ENCODE measurements around the gene CEBPG. TPM values are rescaled to one million over a fixed set of nuclear protein-coding genes. Genes with fewer than 3 reads are reported as not detected.

The CEBPG gene
- total RNA-seq, 1 experiment from 2014 or later = 41.5 TPM

GRCh38 chr19:33333151-33333550, 40.4 kb upstream of the CEBPG start:
- no TSS peak for BruUV-seq (replicated peaks)
- no peak overlapping the region for H3K4me3 ChIP-seq (ENCODE audit: low read depth in 2 of 2, low read length in 2 of 2)
- H3K4me1 ChIP-seq (ENCODE audit: control insufficient read depth, insufficient read depth, low read length) = no peaks in the 10 kb centered on the region
- H3K27ac ChIP-seq (ENCODE audit: low read length) = no peak overlapping the region
- no peak for TF ChIP-seq TCF7L2 (IDR thresholded peaks at IDR 0.05; ENCODE audit: low read depth, low read length)
- no peak for TF ChIP-seq SIN3A (IDR thresholded peaks at IDR 0.05; ENCODE audit: borderline replicate concordance, insufficient read depth, low read depth, low read length)
- TF ChIP-seq, protein P1, sequence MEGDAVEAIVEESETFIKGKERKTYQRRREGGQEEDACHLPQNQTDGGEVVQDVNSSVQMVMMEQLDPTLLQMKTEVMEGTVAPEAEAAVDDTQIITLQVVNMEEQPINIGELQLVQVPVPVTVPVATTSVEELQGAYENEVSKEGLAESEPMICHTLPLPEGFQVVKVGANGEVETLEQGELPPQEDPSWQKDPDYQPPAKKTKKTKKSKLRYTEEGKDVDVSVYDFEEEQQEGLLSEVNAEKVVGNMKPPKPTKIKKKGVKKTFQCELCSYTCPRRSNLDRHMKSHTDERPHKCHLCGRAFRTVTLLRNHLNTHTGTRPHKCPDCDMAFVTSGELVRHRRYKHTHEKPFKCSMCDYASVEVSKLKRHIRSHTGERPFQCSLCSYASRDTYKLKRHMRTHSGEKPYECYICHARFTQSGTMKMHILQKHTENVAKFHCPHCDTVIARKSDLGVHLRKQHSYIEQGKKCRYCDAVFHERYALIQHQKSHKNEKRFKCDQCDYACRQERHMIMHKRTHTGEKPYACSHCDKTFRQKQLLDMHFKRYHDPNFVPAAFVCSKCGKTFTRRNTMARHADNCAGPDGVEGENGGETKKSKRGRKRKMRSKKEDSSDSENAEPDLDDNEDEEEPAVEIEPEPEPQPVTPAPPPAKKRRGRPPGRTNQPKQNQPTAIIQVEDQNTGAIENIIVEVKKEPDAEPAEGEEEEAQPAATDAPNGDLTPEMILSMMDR (IDR thresholded peaks at IDR 0.05) = no peak
- intact Hi-C loops (cut with micrococcal nuclease; ENCODE audit: unreplicated experiment) (no loop called here), in situ Hi-C loops (cut with HindIII; ENCODE audit: low pct_unique_long_range_greater_than_20kb, low sequenced_read_pairs) (no loop called here)
- H3K9me3 ChIP-seq (ENCODE audit: control insufficient read depth, insufficient read depth, low read depth, low read length) = no peaks in the 10 kb centered on the region
- no peaks in the 10 kb centered on the region for H3K36me3 ChIP-seq (ENCODE audit: control insufficient read depth, insufficient read depth, low read length)
- ChIA-PET POLR2A (no interaction called here), CTCF (no interaction called here)
- H3K27me3 ChIP-seq (ENCODE audit: control insufficient read depth, insufficient read depth, low read length) = no peaks in the 10 kb centered on the region
- no peak for DNase-seq (ENCODE audit: low read depth, low spot score)
- ATAC-seq = no peak

- in situ Hi-C loops (cut with HindIII; ENCODE audit: low pct_unique_long_range_greater_than_20kb, low sequenced_read_pairs) = no loop called here
- H3K4me1 ChIP-seq (ENCODE audit: control insufficient read depth, insufficient read depth, low read length) = no peaks in the 10 kb centered on the region
- intact Hi-C loops (cut with micrococcal nuclease; ENCODE audit: unreplicated experiment) = no loop called here
- no peaks in the 10 kb centered on the region for H3K9me3 ChIP-seq (ENCODE audit: control insufficient read depth, insufficient read depth, low read depth, low read length)
- no peak overlapping the region for H3K4me3 ChIP-seq (ENCODE audit: low read depth in 2 of 2, low read length in 2 of 2)
- no peak overlapping the region for H3K27ac ChIP-seq (ENCODE audit: low read length)
- ATAC-seq = no peak
- no peak for TF ChIP-seq REST (IDR thresholded peaks at IDR 0.05; ENCODE audit: insufficient read depth in 1 of 2, low read depth in 2 of 2, low read length in 1 of 2)
- TF ChIP-seq TCF7L2 (IDR thresholded peaks at IDR 0.05; ENCODE audit: low read depth, low read length) = no peak
- CTCF ChIA-PET = no interaction called here
- H3K27me3 ChIP-seq (ENCODE audit: control insufficient read depth, insufficient read depth, low read length) = no peaks in the 10 kb centered on the region
- POLR2A ChIA-PET = interaction anchor here (0.7 kb wide), 1 partner anchor 680 kb away, joined by 5 read pairs; no protein-coding TSS in a partner anchor
- BruUV-seq (replicated peaks) = no TSS peak
- no peak for DNase-seq (ENCODE audit: low read depth, low spot score)
- H3K36me3 ChIP-seq (ENCODE audit: control insufficient read depth, insufficient read depth, low read length) = no peaks in the 10 kb centered on the region
Observed at GRCh38 chr19:33333642-33334041, 39.9 kb upstream of the CEBPG start.

GRCh38 chr19:33334271-33334670, 39.2 kb upstream of the CEBPG start:
- H3K4me1 ChIP-seq (ENCODE audit: control insufficient read depth, insufficient read depth, low read length) = no peaks in the 10 kb centered on the region; the same call in 1 of the 2 replicates
- H3K36me3 ChIP-seq (ENCODE audit: control insufficient read depth, insufficient read depth, low read length) = no peaks in the 10 kb centered on the region
- no peak for DNase-seq (ENCODE audit: low read depth, low spot score)
- H3K27me3 ChIP-seq (ENCODE audit: control insufficient read depth, insufficient read depth, low read length) = no peaks in the 10 kb centered on the region
- no peak overlapping the region for H3K27ac ChIP-seq (ENCODE audit: low read length)
- H3K4me3 ChIP-seq (ENCODE audit: low read depth in 2 of 2, low read length in 2 of 2) = no peak overlapping the region
- ATAC-seq = no peak
- no TSS peak for BruUV-seq (replicated peaks)
- ChIA-PET POLR2A (interaction anchor here (0.7 kb wide), 1 partner anchor 680 kb away, joined by 5 read pairs; no protein-coding TSS in a partner anchor), CTCF (no interaction called here)
- in situ Hi-C loops (cut with HindIII; ENCODE audit: low pct_unique_long_range_greater_than_20kb, low sequenced_read_pairs) (no loop called here), intact Hi-C loops (cut with micrococcal nuclease; ENCODE audit: unreplicated experiment) (no loop called here)
- H3K9me3 ChIP-seq (ENCODE audit: control insufficient read depth, insufficient read depth, low read depth, low read length) = no peaks in the 10 kb centered on the region
- TF ChIP-seq, protein P1 (IDR thresholded peaks at IDR 0.05) = no peak
- TF ChIP-seq SIN3A (IDR thresholded peaks at IDR 0.05; ENCODE audit: borderline replicate concordance, insufficient read depth, low read depth, low read length) = no peak
- TF ChIP-seq POLR2AphosphoS5 (IDR thresholded peaks at IDR 0.05; ENCODE audit: low read depth, low read length) = no peak
- TF ChIP-seq REST (IDR thresholded peaks at IDR 0.05; ENCODE audit: insufficient read depth in 1 of 2, low read depth in 2 of 2, low read length in 1 of 2) = no peak
- no peak for TF ChIP-seq TCF7L2 (IDR thresholded peaks at IDR 0.05; ENCODE audit: low read depth, low read length)

Data from Panc1 (cell line).